ENCODE results near the gene MAST2. TPM values are rescaled to one million over a fixed set of nuclear protein-coding genes. Genes with fewer than 3 reads are reported as not detected.

Gene MAST2
- total and polyA plus RNA-seq, 2 of the 13 experiments (the other 11 are each of a cell fraction or from before 2014, with no cell fraction given), result 15.3 to 23.0 TPM

- POLR2A ChIA-PET, result no interaction called here
- ATAC-seq (no peak), DNase-seq (ENCODE audit: low spot score) (no peak), FAIRE-seq (no peak)
- BruUV-seq (replicated peaks), result no TSS peak
- Histone ChIP-seq H2AFZ (ENCODE audit: low read length) (no peak overlapping the region), H3K4me2 (ENCODE audit: low read depth, low read length) (no peak overlapping the region), H3K9ac (ENCODE audit: insufficient read depth, low read depth, low read length) (no peak overlapping the region), H3K4me1 (ENCODE audit: insufficient read depth, low read length) (no peaks in the 10 kb centered on the region), H3K4me3 (replicated peaks in 1 of 3; ENCODE audit: insufficient read depth in 1 of 3, low read depth in 2 of 3, low read length in 3 of 3) (no peak overlapping the region), H4K20me1 (ENCODE audit: insufficient read depth, low read length) (no peaks in the 10 kb centered on the region), H3K9me3 (ENCODE audit: low read length) (no peaks in the 10 kb centered on the region), H3K36me3 (replicated peaks in 1 of 2; ENCODE audit: control insufficient read depth in 1 of 2, insufficient read depth in 2 of 2, low read length in 2 of 2) (peaks cover 30 to 61% of the 10 kb centered on the region in 2 experiments), H3K27ac (ENCODE audit: extremely low read length, insufficient read depth, low read length) (no peak overlapping the region), H3K79me2 (ENCODE audit: insufficient read depth, low read length) (no peaks in the 10 kb centered on the region), H3K27me3 (ENCODE audit: control insufficient read depth in 1 of 2, insufficient read depth in 2 of 2, low read length in 2 of 2) (no peaks in the 10 kb centered on the region)
- in situ Hi-C loops (cut with HindIII; ENCODE audit: extremely low pct_ligation_motif_present, low pct_unique_long_range_greater_than_20kb) (no loop called here), intact Hi-C loops (cut with micrococcal nuclease; ENCODE audit: unreplicated experiment) (no loop called here)
- WGBS (ENCODE audit: low lambda C conversion rate), result 91% methylated on average over 7 of the region's 7 CpGs
- TF ChIP-seq ZSCAN25 (CRISPR knock-in tag; IDR thresholded peaks at IDR 0.05), result no peak
- TF ChIP-seq MAZ (IDR thresholded peaks at IDR 0.05; ENCODE audit: borderline replicate concordance, low read depth, low read length), result no peak
- no peak for TF ChIP-seq MAZ (CRISPR knock-in tag; IDR thresholded peaks at IDR 0.05; ENCODE audit: low read depth)
- no peak for TF ChIP-seq REL (CRISPR knock-in tag; conservative IDR thresholded peaks at IDR 0.05)
- CTCF ChIA-PET (ENCODE audit: low intra/inter-chr PET ratio, low total read pairs), result no interaction called here
These were observed 207.8 kb downstream of the MAST2 start for GRCh38 chr1:46011121-46011695.

- FAIRE-seq (no peak), DNase-seq (ENCODE audit: low spot score) (no peak), ATAC-seq (no peak)
- no peak overlapping the region for H3K4me3 ChIP-seq (replicated peaks in 1 of 3; ENCODE audit: insufficient read depth in 1 of 3, low read depth in 2 of 3, low read length in 3 of 3)
- CTCF ChIA-PET (ENCODE audit: low intra/inter-chr PET ratio, low total read pairs), result no interaction called here
- no peaks in the 10 kb centered on the region for H3K4me1 ChIP-seq (ENCODE audit: insufficient read depth, low read length)
- in situ Hi-C loops (cut with HindIII; ENCODE audit: extremely low pct_ligation_motif_present, low pct_unique_long_range_greater_than_20kb), result no loop called here
- intact Hi-C loops (cut with micrococcal nuclease; ENCODE audit: unreplicated experiment), result no loop called here
- H3K27ac ChIP-seq (ENCODE audit: extremely low read length, insufficient read depth, low read length), result no peak overlapping the region
- H3K36me3 ChIP-seq (replicated peaks in 1 of 2; ENCODE audit: control insufficient read depth in 1 of 2, insufficient read depth in 2 of 2, low read length in 2 of 2), result peaks cover 25 to 52% of the 10 kb centered on the region in 2 experiments
- H3K9me3 ChIP-seq (ENCODE audit: low read length), result no peaks in the 10 kb centered on the region
- TF ChIP-seq ARID2 (CRISPR knock-in tag; IDR thresholded peaks at IDR 0.05; ENCODE audit: borderline replicate concordance) (no peak), ZFP41 (CRISPR knock-in tag; IDR thresholded peaks at IDR 0.05; ENCODE audit: borderline replicate concordance) (no peak), PHF5A (CRISPR knock-in tag; IDR thresholded peaks at IDR 0.05; ENCODE audit: low read depth, unreplicated experiment) (no peak), FLYWCH1 (CRISPR knock-in tag; IDR thresholded peaks at IDR 0.05) (no peak), GMEB2 (CRISPR knock-in tag; IDR thresholded peaks at IDR 0.05; ENCODE audit: low read depth) (no peak), SRSF1 (optimal IDR thresholded peaks at IDR 0.05; ENCODE audit: low read depth, low read length) (no peak)
- POLR2A ChIA-PET, result no interaction called here
- H3K9ac ChIP-seq (ENCODE audit: insufficient read depth, low read depth, low read length), result no peak overlapping the region
- BruUV-seq (replicated peaks), result no TSS peak
- no peaks in the 10 kb centered on the region for H3K79me2 ChIP-seq (ENCODE audit: insufficient read depth, low read length)
- H4K20me1 ChIP-seq (ENCODE audit: insufficient read depth, low read length), result no peaks in the 10 kb centered on the region
- H2AFZ ChIP-seq (ENCODE audit: low read length), result no peak overlapping the region
- no peaks in the 10 kb centered on the region for H3K27me3 ChIP-seq (ENCODE audit: control insufficient read depth in 1 of 2, insufficient read depth in 2 of 2, low read length in 2 of 2)
- no peak overlapping the region for H3K4me2 ChIP-seq (ENCODE audit: low read depth, low read length)
- WGBS (ENCODE audit: low lambda C conversion rate), result 95% methylated on average over 1 of the region's 1 CpG
These were observed 208.8 kb downstream of the MAST2 start for GRCh38 chr1:46012236-46012635.

Measured in HepG2 (cell line).